VCaP (cell line): ENCODE data around the gene DPYSL4.

Experiments
- H3K27ac ChIP-seq: fragments of 450-650 bp; 2 replicates; pipeline ENCODE4 v1.5.1; 2017
- CTCF ChIP-seq: fragments of 450-650 bp; conservative IDR thresholded peaks from 2 replicates; pipeline ENCODE4 v1.5.1; 2017; ENCODE audit warnings: mild to moderate bottlenecking, moderate library complexity

The DPYSL4 gene

GRCh38 chr10:132239126-132240031 is 52.6 kb downstream of the DPYSL4 start:
- no peak for TF ChIP-seq CTCF
- H3K27ac ChIP-seq, result no peak overlapping the region

DNA sequence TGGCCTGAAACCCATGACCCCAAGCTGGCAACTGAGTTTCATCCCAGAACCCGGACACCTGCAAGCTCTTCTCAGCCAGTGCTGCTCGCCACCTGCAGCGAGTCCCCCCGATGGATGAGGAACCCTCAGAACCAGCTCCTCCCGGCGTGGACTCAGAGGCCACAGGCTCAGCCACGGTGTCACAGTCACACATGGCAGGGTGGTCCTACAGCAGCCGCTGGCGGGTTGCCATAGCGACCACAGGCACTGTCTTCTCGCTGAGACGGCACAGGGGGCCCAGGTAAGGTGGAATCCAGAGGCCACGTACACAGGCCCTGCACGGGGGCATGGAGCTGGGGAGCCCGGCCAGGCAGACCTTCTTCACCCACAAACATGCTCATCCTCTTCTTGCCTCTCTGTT is 53.4 kb downstream of the DPYSL4 start:
- no peak overlapping the region for H3K27ac ChIP-seq
- TF ChIP-seq CTCF, result no peak

DNA sequence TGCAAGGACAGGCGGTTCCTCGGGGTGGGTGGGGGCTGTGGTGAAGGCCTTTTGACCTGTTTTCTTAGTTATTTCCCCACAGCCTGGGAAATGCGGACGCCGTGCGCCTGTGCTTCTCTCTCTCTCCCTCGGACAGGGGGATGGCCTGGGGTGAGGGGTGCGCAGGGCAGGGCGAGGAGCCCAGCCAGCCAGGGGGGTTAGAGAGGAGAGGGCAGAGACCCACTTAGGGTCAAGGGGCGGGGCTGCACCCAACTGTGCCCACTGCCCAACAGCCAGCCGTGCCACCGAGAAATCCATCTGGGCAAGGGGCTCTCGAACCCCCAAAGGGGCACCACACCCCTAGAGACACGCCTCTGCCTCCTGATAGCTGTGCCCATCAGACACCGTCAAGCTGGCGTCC is 53.8 kb downstream of the DPYSL4 start:
- TF ChIP-seq CTCF, result no peak
- no peak overlapping the region for H3K27ac ChIP-seq

GRCh38 chr10:132241086-132241485 is 54.3 kb downstream of the DPYSL4 start:
- TF ChIP-seq CTCF, result no peak
- no peak overlapping the region for H3K27ac ChIP-seq

- TF ChIP-seq CTCF, result no peak
- no peak overlapping the region for H3K27ac ChIP-seq
Measured at GRCh38 chr10:132241496-132241895, 54.7 kb downstream of the DPYSL4 start.

DNA sequence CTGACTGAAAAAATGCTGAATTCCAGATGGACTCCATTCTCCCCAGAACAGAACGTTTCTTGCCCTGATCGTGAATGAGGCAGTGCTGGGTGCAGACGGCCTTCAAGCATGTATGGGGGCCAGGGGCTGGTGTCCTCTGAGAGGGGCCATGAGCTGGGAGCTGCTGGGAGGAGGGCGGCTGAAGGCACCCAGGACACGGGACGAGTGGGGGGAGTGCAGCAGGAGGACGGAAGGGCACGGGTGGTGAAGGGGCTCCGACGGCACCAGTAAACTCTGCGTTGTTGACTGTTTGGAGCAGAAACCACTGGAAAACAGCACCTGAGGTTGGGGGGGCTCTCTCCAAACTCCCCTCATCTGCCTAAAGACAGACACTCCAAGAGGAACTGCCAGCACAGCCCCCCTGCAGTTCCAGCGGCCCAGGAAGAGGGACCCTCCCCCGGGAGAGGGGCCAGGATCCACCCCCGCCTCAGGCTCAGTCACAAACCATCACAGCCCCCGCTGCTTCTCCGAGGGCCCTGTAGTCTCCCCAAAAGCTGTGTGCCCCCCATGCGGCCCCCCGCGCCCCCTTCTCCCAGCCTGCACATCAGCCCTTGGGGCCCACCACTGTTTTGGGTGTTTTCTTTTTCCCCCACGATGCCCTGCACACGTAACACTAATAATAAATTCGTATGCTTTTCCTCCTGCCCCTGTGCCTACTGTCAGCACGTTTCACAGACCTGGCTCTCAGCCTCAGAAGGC is 55.5 kb downstream of the DPYSL4 start:
- TF ChIP-seq CTCF, result no peak
- no peak overlapping the region for H3K27ac ChIP-seq

DNA sequence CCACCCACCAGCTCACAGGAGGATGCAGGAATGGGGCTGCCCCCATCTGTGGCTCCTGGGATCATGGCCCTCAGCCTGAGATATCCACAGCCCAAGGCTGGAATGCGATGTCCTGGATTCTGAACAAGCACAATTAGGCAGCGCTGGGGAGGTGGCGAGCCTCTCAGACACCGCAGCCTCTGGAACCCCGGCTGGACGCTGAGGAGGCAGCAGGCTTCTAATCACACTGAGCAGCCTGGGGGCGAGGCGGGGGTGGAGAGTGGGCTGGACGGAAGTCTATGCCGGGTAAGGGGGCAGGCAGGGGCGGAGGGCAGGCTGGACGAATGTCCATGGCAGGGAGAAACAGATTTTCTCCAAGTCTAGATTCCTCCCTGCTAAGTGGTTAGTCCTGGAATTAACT is 56.4 kb downstream of the DPYSL4 start:
- no peak for TF ChIP-seq CTCF

More for the DNA sequence above, 56.4 kb downstream of the DPYSL4 start:
- no peak overlapping the region for H3K27ac ChIP-seq
